GM12801 (cell line): ENCODE results near the gene FOXM1.

Experiments used
- CTCF ChIP-seq: IDR thresholded peaks from one replicate; pipeline ENCODE4 v1.5.1; 2011; ENCODE audit warnings: control low read depth; ENCODE audit not compliant: insufficient read length; ENCODE audit errors: extremely low read depth

The FOXM1 gene

GRCh38 chr12:2825132-2825531, 51.8 kb downstream of the FOXM1 start:
- TF ChIP-seq CTCF: no peak

DNA sequence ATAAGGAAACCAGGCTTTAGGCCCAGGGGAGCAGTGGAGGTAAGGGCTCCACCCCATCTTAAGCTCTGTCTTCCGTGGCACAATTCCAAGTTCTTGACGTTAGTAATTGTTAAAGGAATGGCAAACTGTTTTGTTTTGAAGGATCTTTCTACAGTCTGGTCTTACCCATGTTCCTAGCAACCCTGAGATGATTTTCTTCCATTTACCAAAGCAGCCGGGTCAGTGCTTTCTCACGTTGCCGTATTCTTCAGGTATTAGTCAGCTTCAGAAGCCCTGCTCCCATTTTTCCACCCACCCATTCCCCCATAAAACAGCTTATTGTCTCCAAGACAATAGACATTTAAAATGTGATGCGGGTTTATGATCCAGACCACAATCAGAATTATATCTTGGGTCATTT, 52.4 kb downstream of the FOXM1 start:
- no peak for TF ChIP-seq CTCF

DNA sequence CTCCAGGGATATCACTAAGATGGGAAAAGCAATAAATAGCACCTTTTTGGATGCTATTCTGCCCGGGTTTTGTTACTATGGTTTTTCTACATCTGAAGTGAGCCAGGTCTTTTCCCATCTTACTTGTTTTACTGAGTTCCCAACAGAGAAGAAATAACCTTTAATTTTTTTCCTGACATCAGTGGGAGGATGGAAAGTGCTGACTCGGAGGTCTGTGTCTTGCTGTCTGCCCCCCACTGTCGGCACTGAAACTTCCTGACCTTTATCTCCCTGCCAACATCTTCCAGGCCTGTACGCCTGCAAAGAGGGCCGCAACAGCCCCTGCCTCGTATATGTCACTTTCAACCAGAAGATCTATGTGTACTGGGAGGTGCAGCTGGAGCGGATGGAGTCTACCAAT, 53.5 kb downstream of the FOXM1 start:
- no peak for TF ChIP-seq CTCF

GRCh38 chr12:2820432-2820831, 56.5 kb downstream of the FOXM1 start:
- no peak for TF ChIP-seq CTCF

DNA sequence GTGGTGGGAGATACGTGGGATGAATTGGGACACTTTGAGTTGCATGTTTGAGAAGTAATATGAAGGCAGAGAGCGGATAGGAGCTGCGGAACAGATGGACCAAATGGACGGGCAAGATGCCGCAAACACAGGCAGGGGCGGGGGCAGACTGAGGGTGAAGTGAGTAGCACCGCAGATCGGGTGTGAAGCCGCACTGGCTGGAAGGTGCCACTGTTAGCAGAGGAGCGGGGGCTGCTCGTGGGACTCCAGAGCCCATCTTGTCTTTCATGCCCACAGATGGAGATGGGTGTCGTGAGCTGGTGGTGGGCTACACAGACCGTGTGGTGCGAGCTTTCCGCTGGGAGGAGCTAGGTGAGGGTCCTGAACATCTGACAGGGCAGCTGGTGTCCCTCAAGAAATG, 57.2 kb downstream of the FOXM1 start:
- TF ChIP-seq CTCF: no peak

DNA sequence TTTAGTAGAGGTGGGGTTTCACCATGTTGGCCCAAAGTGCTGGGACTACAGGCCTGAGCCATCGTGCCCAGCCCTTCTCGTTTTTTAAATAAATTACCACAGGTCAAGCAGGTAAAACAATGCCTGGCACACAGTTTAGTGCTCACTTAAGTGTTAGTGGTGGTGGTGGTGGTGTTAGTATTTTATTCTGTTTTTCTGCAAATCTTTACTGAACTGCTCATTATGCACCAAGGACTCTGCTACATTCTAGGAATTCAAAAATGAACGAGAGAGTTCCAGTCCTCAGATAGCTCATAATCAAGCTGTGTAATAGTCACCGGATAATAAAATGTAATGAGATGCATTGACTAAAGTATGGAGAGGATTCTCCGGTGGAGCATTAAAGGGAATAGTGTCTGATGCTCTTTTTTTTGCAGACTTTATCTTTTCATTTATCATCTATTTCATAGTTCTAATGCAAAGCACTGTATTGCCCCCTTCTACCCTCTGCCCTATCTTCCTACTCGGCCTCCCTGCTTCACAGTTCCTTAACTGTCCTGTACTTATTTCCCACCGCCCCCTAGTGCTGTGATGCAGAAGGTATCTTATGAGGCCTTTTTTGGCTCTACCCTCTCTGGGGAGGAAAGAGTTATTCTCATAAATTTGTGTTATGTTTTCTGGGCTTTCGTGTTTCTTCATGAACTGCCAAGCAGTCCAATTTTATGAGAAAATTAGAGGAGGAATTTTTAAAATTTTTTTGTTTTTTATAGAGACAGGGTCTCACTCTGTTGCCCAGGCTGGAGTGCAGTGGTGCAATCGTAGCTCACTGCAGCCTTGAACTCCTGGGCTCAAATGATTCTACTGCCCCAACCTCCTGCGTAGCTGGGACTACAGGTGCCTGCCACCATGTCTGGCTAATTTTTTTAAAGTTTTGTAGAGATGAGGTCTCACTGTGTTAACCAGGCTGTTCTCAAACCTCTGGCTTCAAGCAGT, 63.5 kb downstream of the FOXM1 start:
- TF ChIP-seq CTCF: no peak

DNA sequence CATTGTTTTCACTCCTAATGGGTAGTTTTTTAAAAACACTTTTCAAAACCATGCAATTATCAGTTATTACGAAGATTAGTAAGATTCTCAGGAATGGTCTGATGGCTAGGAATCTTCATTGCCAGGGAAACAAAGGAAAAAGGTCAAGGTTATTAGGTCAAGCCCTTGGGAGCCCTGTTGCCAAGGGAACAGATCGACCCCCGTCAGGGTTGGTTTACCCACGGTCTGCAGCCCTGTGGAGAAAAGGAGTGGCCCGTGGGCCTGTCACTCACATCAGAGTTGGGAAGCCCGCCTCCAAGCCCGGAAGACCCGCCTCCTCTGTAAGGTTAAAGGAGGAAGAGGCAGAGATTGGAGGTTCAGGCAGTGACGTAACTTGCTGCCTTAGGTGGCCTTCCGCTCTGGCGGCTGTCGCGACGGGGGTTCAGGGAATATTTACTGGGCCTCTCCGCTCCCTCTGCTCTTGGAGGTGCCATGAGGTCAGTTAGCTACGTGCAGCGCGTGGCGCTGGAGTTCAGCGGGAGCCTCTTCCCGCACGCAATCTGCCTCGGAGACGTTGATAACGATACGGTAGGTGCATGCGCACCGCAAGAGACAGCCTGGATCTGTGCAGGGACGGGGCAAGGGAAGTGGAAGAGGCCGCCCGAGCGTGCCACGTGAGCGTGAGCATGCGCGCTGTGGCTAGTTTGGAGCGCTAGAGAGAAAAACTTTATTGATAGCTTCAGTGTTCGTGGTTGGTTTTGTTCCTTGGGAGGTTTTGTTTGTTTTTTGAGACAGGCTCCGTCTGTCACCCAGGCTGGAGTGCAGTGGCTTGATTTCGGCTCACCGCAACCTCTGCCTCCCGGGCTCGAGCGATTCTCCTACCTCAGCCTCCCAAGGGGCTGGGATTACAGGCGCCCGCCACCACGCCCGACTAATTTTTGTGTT, 64.4 kb downstream of the FOXM1 start, which contains the start of gene ITFG2:
TSS of gene ITFG2 (plus strand) at position 379 of the 924 bp plus-strand sequence. CDS start at position 472, 93 bp downstream.
- TF ChIP-seq CTCF: no peak
